Effector memory CD8-positive, alpha-beta T cell (primary cell): ENCODE measurements around the gene TRPV3.
"Not testable (repeated sequence)": the region's sequence is repeated elsewhere in the genome, so short reads cannot be mapped to it uniquely, and the experiment has no call there.

ENCODE experiments used
- ATAC-seq: fragments of 150-1000 bp; cut with Tn5 transposase; replicated peaks from 2 replicates; pipeline ENCODE4 v1.10.0; 2021; ENCODE audit warnings: mild to moderate bottlenecking, moderate library complexity
- DNase-seq, 3 experiments: peaks; one replicate each; pipeline ENCODE4 v3.0.0; 2021
- H3K27ac Mint-ChIP-seq, 2 donors: one replicate each; pipeline ENCODE4 v1.8.0; 2022; ENCODE audit warnings: mild to moderate bottlenecking in 2 of 2, mixed read lengths in 2 of 2, moderate library complexity in 2 of 2
- H3K27me3 Mint-ChIP-seq, 2 donors: one replicate each; pipeline ENCODE4 v1.8.0; 2022; ENCODE audit warnings: mixed read lengths in 2 of 2
- H3K36me3 Mint-ChIP-seq: one replicate; pipeline ENCODE4 v1.8.0; 2022; ENCODE audit warnings: mild to moderate bottlenecking, moderate library complexity, mixed read lengths; ENCODE audit not compliant: insufficient read depth
- H3K4me1 Mint-ChIP-seq, 2 donors: one replicate each; pipeline ENCODE4 v1.8.0; 2022; ENCODE audit warnings: low read depth in 2 of 2, mixed read lengths in 2 of 2
- H3K4me3 Mint-ChIP-seq, 2 donors: one replicate each; pipeline ENCODE4 v1.8.0; 2022; ENCODE audit warnings: mild to moderate bottlenecking in 2 of 2, mixed read lengths in 2 of 2, moderate library complexity in 2 of 2
- H3K9me3 Mint-ChIP-seq, 2 donors: one replicate each; pipeline ENCODE4 v1.8.0; 2022; ENCODE audit warnings: mixed read lengths in 2 of 2

Gene TRPV3

DNA sequence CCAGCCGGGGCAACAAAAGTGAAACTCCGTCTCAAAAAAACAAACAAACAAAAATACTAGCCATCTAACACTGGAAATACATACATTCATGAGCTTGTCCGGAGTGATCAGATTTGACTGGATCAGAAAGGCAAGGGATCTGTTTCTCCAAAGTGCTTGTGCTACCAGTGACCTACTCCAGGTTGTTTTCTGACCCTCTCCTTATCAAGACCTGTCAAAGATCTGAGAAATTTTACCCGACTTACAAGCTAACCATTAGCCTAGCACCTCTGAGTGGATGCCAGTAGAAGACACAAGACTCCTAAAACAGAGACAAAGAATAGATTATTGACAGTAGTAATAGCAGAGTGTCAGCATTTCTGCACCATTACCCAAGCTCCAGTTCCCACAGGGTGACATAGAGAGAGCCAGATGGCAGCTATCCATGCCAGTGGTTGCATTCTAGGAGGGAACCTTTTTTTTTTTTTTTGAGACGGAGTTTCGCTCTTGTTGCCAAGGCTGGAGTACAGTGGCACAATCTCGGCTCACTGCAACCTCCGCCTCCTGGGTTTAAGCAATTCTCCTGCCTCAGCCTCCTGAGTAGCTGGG lies 72.0 kb downstream of the TRPV3 start:
- H3K27ac Mint-ChIP-seq, result no peak overlapping the region
- H3K27me3 Mint-ChIP-seq, result peaks cover 48 to 59% of the 10 kb centered on the region in 2 donors
- H3K4me1 Mint-ChIP-seq, result no peaks in the 10 kb centered on the region
- ATAC-seq (no peak), DNase-seq (no peak)
- no peak overlapping the region for H3K4me3 Mint-ChIP-seq
- H3K9me3 Mint-ChIP-seq, result no peaks in the 10 kb centered on the region
- H3K36me3 Mint-ChIP-seq, result no peaks in the 10 kb centered on the region

GRCh38 chr17:3482852-3483251 lies 74.8 kb downstream of the TRPV3 start:
- Mint-ChIP-seq H3K4me3 (no peak overlapping the region), H3K36me3 (no peaks in the 10 kb centered on the region), H3K4me1 (no peaks in the 10 kb centered on the region), H3K9me3 (no peaks in the 10 kb centered on the region), H3K27me3 (peaks cover 51 to 57% of the 10 kb centered on the region in 2 donors), H3K27ac (no peak overlapping the region)
- no peak for ATAC-seq
- DNase-seq, result no peak

DNA sequence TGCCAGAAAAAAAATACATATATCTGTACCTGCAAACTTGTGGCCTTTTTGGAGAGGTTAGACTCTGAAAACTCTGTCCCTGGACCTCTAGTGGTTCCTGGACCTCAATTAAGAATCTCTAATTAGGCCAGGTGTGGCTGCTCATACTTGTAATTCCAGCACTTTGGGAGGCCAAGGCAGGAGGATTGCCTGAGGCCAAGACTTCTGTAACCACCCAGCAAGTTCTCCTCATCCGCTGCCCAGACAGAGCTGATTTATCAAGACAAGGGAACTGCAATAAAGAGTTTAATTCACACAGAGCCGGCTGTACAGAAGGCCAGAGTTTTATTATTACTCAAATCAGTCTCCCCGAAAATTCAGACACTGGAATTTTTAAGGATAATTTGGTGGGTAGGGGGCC lies 77.6 kb downstream of the TRPV3 start:
- H3K4me1 Mint-ChIP-seq, result peaks cover 3 to 6% of the 10 kb centered on the region in 2 donors
- no peak overlapping the region for H3K27ac Mint-ChIP-seq
- DNase-seq (no peak), ATAC-seq (no peak)
- no peak overlapping the region for H3K4me3 Mint-ChIP-seq
- no peaks in the 10 kb centered on the region for H3K9me3 Mint-ChIP-seq
- H3K27me3 Mint-ChIP-seq, result peaks cover 32% of the 10 kb centered on the region in 2 donors
- no peaks in the 10 kb centered on the region for H3K36me3 Mint-ChIP-seq

GRCh38 chr17:3475812-3476610 lies 81.6 kb downstream of the TRPV3 start, which contains the start of gene ASPA:
ASPA (plus strand) TSS chr17:3475997; CDS start chr17:3476160, 163 bp downstream.
- H3K27ac Mint-ChIP-seq, result no peak within 1 kb of the TSS
- H3K4me3 Mint-ChIP-seq, result peak within 1 kb of the TSS in 1 of 2 donors; percentile 59

DNA sequence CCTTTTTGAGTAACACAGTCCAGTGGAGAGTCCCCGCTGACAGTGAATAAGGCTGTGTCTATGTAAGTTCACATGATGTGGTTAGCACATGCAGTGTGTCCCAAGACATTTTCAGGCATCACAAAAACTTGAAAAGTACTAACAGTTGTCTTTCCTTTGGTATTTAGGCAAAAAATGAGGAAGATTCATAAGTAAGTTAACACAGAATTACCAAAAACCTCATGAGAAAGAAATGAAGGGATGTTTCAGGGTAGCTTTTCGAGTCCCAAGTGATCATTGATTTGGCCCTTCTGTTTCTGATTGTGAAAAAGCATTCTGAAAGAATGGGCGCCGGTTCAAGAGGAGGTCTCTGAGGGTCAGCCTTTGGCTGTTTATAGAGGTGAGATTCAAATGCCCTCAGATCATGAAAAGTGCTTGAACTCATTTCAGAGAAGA lies 82.3 kb downstream of the TRPV3 start:
- peaks cover 19 to 21% of the 10 kb centered on the region in 2 donors for H3K27me3 Mint-ChIP-seq
- H3K4me3 Mint-ChIP-seq, result no peak overlapping the region
- no peak for ATAC-seq
- peaks cover 3 to 6% of the 10 kb centered on the region in 2 donors for H3K4me1 Mint-ChIP-seq
- H3K9me3 Mint-ChIP-seq, result no peaks in the 10 kb centered on the region
- H3K36me3 Mint-ChIP-seq, result no peaks in the 10 kb centered on the region
- no peak for DNase-seq
- no peak overlapping the region for H3K27ac Mint-ChIP-seq

More at GRCh38 chr17:3475812-3476610, 81.6 kb downstream of the TRPV3 start, which contains the start of gene ASPA:
- Mint-ChIP-seq H3K36me3 (no peaks in the 10 kb centered on the region), H3K27me3 (peaks cover 18% of the 10 kb centered on the region in 2 donors), H3K4me1 (peaks cover 3 to 6% of the 10 kb centered on the region in 2 donors), H3K9me3 (no peaks in the 10 kb centered on the region)
- ATAC-seq (no peak), DNase-seq (no peak)

DNA sequence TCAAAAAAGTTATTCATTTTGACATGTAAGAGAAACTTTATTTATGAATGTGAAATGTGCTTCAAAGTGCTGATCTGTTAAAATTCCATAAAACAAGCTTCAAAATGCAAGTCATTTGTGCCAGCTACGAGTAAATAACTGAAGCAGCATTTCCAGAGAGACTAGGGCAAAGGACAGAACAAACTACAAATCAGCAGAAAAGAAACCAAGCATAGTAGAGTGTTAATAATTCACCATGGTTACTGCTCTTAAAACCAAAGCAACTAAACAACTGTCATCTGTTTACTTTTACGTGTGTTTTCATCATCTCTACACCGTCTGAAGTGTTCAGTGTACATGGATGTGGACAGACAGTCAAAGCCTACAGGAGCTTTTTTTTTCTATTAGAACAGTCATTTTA lies 83.4 kb downstream of the TRPV3 start:
- H3K4me3 Mint-ChIP-seq, result no peak overlapping the region
- H3K9me3 Mint-ChIP-seq, result no peaks in the 10 kb centered on the region
- H3K27ac Mint-ChIP-seq, result no peak overlapping the region
- DNase-seq (no peak), ATAC-seq (no peak)
- H3K36me3 Mint-ChIP-seq, result no peaks in the 10 kb centered on the region
- peaks cover 16 to 20% of the 10 kb centered on the region in 2 donors for H3K27me3 Mint-ChIP-seq
- H3K4me1 Mint-ChIP-seq, result peaks cover 3 to 6% of the 10 kb centered on the region in 2 donors

- H3K27ac Mint-ChIP-seq, result no peak overlapping the region
- H3K9me3 Mint-ChIP-seq, result no peaks in the 10 kb centered on the region
- peaks cover 10 to 16% of the 10 kb centered on the region in 2 donors for H3K27me3 Mint-ChIP-seq
- DNase-seq (no peak), ATAC-seq (no peak)
- peaks cover 3 to 6% of the 10 kb centered on the region in 2 donors for H3K4me1 Mint-ChIP-seq
- no peak overlapping the region for H3K4me3 Mint-ChIP-seq
- H3K36me3 Mint-ChIP-seq, result no peaks in the 10 kb centered on the region
These were observed 85.5 kb downstream of the TRPV3 start for GRCh38 chr17:3472137-3472536.

DNA sequence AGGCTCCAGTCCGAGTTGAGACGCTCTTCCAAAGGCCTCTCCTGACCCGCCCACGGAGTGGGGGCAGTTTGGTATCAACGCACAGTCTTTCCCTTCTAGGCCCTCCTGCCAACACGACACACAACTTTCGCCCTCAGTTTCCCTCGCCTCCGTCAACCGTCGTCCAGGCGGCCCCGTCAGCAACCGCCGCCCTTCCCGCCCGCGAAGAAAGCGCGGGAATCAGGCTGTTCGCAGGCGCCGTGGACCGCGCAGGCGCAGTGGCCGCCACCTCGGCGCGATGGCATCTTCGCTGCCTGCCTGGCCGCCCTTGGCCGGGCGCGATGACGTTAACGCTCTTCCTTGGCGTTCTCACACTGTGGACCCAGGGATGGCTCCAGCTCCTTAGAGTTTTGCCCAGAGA lies 86.0 kb downstream of the TRPV3 start, which contains the start of gene SPATA22:
SPATA22 (minus strand) TSS at position 221 of the 400 bp plus-strand sequence. CDS start 2,494 bp downstream, outside the sequence.
- H3K4me3 Mint-ChIP-seq, result no peak within 1 kb of the TSS
- peaks cover 3 to 6% of the 10 kb centered on the region in 2 donors for H3K4me1 Mint-ChIP-seq
- DNase-seq (no peak), ATAC-seq (no peak)
- no peak within 1 kb of the TSS for H3K27ac Mint-ChIP-seq
- peaks cover 10 to 19% of the 10 kb centered on the region in 2 donors for H3K27me3 Mint-ChIP-seq
- H3K36me3 Mint-ChIP-seq, result no peaks in the 10 kb centered on the region
- H3K9me3 Mint-ChIP-seq, result no peaks in the 10 kb centered on the region

DNA sequence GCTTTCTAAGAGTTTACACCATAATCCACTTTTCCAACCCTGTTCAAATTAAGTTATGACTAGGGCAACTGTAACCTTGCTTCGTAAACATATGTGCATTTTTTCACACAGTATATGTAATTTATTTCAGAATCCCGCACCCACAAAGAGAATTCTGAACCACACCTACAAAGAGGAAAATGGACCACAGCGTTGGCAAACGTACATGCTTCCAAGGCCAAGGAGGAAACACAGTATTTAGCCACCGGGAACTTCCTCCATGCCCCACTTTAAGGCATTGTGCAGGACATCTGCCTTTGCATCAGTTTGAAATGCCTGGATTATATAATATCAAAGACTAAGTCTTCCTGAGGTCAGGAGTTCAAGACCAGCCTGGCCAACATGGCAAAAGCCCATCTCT lies 88.1 kb downstream of the TRPV3 start:
- H3K4me1 Mint-ChIP-seq, result no peaks in the 10 kb centered on the region
- no peaks in the 10 kb centered on the region for H3K9me3 Mint-ChIP-seq
- DNase-seq, result no peak
- peaks cover 10 to 22% of the 10 kb centered on the region in 2 donors for H3K27me3 Mint-ChIP-seq
- ATAC-seq, result no peak
- H3K27ac Mint-ChIP-seq, result no peak overlapping the region
- H3K4me3 Mint-ChIP-seq, result no peak overlapping the region
- H3K36me3 Mint-ChIP-seq, result no peaks in the 10 kb centered on the region

GRCh38 chr17:3466355-3466754 lies 91.3 kb downstream of the TRPV3 start:
- DNase-seq, H3K9me3 Mint-ChIP-seq, ATAC-seq, H3K4me1 Mint-ChIP-seq, H3K4me3 Mint-ChIP-seq, H3K36me3 Mint-ChIP-seq, H3K27ac Mint-ChIP-seq: not testable (repeated sequence)
- peaks cover 10 to 22% of the 10 kb centered on the region in 2 donors for H3K27me3 Mint-ChIP-seq
